ENCODE data around the gene PCDHGC4.

PCDHGC4 gene

GRCh38 chr5:141532726-141533125 is 47.9 kb downstream of the PCDHGC4 start:
- no peak for DNase-seq

GRCh38 chr5:141533897-141534296 is 49.1 kb downstream of the PCDHGC4 start:
- no peak for DNase-seq

- no peak for DNase-seq
Measured at GRCh38 chr5:141534492-141535213, 49.8 kb downstream of the PCDHGC4 start.

Measured in activated naive CD4-positive, alpha-beta T cell treated with anti-CD3 and anti-CD28 coated beads, Interleukin-2, amount 50 U/mL, for 16 hours (primary cell).